HG03025 (cell line): ENCODE results near the gene TM2D3.
A peak's percentile ranks its signal among the peaks of the same experiment; 100 is the strongest.
"Not testable (repeated sequence)": the region's sequence is repeated elsewhere in the genome, so short reads cannot be mapped to it uniquely, and the experiment has no call there.

Experiments used
- ATAC-seq: cut with Tn5 transposase; IDR thresholded peaks from one replicate; pipeline ENCODE4 v1.9.1; 2021; ENCODE audit warnings: mild to moderate bottlenecking, moderate library complexity; ENCODE audit not compliant: unreplicated experiment, low FRiP score

TM2D3 gene

DNA sequence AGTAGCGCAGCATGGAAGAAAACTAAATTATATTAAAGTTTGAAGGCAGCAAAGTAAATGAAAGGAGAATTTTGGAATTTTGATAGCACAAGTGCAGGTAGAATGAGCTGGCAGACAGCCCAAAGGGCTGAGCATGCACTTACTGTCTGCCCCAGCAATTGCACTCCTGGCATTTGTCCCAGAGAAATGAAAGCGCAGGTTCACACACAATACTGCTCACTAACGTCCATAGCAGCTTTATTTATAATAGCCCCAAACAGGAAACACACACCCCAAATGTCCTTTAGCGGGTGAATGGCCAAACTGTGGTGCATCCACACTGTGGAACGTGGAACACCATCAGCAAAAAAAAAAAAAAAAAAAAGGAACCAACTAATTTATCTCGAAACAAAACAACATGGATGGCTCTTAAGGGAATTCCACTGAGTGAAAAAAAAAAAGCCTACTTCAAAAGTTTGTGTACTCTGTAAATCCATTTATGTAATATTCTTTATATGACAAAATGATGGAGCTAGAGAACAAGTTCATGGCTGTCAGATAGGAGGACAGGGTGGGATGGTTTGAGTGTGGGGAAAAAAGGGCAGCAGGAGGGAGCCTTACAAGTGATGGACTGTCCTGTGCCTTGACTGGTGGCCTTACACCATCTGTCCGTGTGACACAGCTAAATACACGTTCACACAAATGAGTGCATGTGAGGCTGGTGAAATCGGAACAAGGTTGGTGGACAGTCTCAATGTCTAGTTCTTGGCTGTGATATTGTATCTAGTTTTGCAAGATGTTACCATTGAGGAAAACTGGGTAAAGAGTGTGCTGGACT, 6.0 kb upstream of the TM2D3 start:
- ATAC-seq = no peak

DNA sequence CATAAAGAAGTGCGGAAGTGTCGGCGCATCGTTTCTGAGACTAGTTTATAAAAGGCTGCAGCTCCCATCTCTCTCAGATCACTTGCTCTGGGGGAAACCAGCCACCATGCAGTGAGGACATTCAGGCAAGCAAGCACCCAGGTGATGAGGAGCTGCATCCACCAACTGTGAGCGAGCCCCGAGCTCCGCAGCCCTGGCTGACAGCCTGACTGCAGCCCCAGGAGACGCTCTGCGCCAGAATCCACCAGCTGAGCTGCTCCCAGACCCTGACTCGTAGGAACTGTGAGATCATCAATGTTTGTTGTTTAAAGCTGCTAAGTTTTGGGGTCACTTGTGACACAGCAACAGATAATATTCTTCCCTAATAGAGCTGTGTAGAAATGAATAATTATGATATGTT, 5.0 kb upstream of the TM2D3 start:
- ATAC-seq = no peak

DNA sequence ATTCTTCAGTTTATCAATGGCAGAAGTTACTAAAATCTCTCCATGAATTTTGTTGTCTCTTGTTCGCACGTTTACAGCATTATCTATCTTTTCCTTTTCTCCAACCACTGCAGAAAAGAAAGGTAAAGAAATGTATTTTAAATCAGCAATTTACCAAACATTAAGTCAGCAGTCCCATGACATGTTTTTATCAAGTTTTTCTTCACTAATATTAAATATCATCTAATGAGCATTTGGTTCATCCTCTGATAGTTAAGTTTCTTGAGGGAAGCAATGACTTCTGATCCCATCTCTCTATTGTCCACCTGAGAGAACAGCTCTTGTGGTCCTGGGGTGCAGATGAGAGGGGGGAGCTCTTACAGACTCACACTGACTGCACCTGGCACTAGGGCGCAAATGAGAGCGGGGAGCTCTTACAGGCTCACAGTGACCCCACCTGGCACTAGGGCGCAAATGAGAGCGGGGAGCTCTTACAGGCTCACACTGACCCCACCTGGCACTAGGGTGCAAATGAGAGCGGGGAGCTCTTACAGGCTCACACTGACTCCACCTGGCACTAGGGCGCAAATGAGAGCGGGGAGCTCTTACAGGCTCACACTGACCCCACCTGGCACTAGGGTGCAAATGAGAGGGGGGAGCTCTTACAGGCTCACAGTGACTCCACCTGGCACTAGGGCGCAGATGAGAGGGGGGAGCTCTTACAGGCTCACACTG, 2.6 kb upstream of the TM2D3 start:
- not testable (repeated sequence) for ATAC-seq

DNA sequence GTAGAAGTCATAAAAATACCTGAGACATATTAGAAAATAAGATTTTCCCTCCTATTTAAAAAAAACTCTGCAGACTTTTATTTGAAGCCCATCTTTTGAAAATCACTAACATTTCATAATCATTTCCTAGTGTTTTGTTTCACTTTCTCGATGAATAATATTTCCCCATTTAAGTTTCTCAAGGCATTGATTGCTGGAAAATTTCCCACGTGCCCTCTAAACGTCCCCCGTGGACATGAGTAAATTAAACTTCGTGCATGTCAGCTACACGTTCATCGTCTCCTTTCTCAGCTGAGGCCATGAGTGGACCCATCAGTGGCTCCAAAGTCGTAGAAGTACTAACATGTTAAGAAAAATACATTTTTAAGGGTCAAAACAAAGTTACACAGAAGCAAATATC, 2.0 kb upstream of the TM2D3 start:
- no peak for ATAC-seq

DNA sequence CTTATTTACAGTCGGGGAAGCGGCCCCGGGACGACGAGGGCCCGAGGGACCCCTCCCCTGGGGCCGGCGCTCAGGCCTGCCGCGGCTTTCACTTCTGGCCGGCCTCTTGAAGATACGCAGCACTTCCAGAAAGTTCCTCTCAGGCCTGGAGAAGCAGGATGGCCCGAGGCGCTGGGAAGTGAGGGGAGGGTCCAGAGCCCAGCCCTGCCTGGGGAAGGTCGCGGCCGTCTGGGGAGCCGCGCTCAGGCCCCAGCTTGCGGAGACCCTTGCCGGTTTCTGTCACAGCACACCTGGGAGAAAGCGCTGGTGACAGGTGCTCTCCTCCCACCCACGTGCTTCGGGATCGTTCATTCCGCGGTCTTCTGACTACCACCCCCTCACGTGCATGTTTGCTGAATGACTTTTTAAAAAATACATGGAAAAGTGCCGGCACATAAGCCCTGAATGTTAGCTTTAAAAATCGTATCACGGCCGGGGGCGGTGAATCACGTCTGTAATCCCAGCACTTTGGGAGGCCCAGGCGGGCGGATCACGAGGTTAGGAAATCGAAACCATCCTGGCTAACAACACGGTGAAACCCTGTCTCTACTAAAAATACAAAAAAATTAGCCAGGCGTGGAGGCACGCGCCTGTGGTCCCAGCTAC, 727 bp upstream of the TM2D3 start:
- no peak for ATAC-seq

DNA sequence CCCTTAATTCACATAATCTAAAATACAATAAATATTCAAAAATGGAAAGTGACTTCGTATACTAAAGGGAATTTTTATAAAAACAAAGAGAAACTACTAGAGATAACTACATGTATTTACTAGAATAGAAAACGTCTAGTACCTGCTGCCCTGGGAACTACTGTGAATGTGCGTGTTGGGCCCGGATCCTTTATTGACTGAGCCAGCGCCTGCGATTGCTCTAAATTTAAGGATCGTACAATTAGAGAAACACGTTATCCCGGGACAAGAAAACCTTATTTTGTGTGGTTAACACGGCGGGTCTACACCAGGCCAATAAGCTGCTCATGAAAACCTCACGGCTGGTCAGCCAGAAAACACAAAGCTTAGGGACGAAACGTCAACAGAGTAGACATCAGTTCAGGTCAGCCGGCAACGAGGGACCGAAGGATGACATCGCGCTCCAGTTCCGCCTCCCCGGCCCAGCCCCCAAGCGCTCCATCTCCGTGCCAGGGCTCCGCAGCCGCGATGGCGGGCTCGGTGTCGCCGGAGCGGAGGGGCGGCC, 555 bp downstream of the TM2D3 start:
- ATAC-seq = peak; percentile 56

DNA sequence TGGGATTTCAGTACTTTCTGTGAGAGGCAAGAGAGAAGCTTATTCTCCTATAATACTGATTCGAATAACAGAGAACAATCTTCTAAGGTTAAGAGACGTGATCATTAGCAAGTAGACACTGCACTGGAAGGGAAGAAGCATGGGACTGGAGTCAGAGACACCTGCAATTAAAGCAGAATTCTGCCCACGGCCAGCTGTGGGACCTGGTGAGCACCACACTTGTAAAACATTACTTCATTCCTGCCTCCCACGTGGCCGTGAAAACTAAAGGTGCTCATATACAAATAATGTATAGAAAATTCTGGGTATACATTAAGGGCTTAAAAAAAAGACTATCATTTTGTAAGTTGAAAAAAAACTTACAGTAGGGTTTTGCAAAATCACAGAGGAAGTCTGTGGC, 2.0 kb downstream of the TM2D3 start:
- no peak for ATAC-seq

DNA sequence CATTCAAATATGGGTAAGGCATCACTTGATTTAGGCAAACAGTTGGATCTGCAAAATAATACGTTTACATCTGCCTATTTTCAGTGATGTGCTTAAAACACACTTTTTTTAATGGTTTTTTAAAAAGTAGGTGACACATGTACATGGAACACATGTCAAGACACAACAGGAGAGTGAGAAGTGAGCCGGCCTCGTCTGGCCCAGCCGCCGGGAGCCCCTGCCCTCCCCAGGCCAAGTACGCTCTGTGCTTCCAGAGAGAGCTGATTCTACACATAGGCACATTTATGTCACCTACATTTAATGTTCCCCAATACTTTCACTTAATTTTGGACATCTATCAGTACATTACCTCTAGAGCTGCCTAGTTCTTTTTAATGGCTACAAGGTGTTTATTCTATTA, 3.8 kb downstream of the TM2D3 start:
- ATAC-seq = no peak

DNA sequence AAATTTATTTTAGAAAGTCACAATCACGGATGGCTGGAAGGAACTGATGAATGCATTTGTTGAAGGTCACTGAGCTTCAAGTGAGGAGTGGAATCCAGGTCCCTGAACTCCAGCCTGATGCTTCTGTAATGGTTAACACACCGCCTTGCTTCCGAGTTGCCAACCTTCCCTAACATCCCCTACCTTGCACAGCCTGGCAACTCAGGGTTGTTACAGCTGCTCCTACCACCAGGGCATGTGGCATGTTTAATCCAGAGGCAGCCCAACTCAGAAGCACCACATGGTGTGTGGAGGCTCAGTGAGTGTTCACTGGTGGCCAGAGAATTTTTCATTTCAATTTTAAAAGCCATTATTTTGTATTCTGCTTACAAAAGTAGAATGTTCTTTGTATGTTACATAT, 4.9 kb downstream of the TM2D3 start:
- no peak for ATAC-seq

DNA sequence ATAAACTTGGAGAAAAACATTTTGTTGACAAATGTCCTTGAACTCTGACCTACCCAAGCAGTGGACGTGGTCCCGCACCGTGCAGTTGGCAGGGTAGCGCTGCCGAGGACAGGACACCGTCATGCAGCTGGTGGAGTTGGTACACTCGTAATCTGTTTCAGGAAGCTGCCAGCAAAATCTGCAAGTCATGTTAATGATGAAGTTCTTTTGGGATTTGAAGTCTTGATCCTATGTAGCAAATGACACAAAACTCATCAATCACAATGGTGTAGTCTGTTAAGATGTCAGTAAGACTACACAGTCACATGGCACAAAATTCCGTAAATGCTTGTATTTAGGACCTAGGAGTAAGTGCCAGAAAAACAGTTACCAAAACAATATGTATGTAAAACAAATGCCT, 5.5 kb downstream of the TM2D3 start:
- no peak for ATAC-seq

DNA sequence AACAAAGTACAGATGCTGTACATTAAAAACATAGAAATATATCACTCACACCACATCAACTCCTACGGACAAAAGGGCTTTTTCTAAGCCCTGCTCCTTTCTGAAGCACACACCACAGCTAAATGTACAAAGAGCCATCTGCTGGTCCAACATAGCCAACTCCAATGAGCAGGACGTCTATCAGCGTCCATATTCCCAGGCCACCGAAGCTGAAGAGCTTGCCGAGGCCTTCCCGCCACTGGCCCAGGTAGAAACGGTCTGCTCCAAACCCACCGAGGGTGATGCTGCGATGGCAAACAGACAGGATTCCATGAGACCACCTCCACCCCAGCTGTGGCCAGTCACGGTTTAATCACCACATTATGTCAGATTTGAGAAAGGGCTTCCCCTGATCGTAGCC, 9.8 kb downstream of the TM2D3 start:
- no peak for ATAC-seq

DNA sequence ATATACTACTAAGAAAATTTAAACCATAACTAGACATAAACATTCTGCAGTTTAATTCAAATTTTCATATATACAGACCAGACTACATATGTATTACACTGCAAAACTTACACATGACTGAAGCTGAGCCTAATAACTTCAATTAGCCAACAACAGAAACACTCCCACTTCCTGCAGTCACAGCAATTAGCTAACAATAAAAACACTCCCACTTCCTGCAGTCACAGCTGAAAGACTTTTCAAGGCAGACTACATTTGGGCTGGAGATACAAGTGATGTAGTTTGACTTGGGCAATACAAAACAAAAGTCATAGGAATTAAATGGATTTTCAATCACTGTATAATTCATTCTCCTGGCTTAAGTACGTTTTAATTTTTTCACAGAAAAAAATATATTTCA, 10.3 kb downstream of the TM2D3 start:
- ATAC-seq = no peak

DNA sequence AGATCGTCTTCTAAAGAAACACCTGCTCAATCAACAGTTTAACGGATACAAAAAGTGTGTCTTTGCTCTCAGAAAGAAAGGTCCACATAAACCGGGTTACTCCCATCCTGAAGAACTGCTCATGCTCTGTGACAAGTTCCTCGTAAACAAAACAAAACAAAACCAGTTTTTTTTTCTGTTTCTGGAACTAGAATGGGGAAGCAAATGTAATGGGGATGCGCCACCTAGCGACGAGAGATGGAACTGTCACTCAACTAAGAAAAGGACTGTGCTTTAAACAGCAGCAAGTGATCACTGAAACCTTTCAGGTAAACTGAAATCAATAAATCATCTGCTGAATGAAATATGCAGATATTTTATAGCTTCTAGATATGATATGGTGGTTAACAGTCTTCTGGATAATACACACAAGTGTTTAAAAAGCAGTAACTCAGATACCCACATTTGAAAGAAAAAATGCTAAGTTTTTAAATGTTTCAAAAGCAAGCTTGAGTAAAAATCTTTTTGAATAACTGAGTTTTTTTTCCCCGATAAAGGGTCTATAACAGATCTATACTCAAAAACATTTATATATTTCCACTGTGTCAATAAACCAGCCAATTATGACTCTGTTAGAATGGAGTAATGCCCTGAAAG, 10.9 kb downstream of the TM2D3 start:
- ATAC-seq = peak; percentile 48

DNA sequence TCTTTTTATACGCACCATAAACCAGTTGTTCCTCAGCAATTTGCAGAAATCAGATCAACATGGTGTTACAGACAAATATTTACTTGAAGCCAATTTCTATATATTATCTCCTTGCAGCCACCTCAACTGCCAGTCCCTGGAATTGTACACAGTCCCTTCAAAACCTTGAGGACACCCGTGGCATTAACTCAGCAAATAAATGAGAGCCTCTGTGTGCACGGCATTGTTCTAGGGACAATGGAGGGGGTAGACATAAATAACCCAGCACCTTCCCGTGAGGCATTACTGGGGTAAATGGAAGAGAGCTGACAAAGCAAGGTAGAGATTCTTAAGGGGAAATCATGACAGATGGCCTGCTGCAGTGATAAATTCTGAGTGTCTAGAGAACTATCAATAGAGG, 12.5 kb downstream of the TM2D3 start:
- no peak for ATAC-seq

DNA sequence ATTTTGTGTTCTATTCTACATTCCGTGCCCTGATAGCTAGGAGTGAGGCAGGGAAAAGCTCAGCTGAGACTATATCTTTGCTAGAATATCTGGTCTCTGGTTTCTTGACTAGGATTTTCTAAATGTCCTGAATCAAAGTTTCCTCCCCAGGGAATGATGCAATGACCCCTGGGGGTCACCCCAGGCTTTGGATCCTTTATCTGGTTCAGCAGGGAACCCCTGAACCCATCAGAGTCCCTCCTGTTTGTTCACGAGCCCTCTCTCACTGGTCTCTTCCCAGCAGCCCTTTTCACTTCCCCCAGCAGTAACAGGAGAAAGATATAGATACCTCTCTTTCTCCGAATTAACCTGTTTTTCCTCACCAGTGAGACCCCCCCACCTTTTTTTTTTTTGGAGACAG, 14.3 kb downstream of the TM2D3 start:
- ATAC-seq = no peak

DNA sequence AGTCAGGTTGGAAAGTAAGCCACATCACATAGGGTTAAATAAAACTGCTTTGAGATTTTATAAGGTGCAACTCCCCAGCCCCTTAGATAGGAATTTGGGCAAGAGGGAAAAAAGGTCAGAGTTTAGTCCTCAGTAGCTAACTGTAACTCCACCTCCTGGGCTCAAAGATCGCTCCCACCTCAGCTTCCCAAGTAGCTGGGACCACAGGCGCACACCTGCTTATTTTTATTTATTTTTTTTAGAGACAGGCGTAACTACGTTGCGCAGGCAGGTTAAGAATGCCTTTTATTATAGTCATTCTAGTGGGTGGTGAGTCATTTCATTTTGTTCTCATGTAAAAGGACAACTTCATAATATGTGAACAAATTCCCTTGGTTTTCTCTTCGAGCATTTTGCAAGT, 14.7 kb downstream of the TM2D3 start:
- ATAC-seq = no peak

DNA sequence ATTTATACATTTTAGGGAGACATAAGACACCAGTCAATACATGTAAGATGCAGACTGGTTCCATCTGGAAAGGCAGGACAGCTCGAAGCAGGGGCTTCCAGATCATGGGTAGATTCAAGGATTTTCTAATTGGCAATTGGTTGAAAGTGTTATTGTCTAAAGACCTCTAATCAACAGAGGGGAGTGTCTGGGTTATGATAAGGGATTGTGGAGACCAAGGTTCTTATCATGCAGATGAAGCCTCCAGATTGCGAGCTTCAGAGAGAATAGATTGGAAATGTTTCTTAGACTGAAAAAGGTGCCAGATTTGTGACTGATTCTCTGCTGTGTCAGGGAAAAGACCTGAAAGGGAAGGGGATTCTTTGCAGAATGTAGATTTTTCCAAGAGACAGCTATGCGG, 15.1 kb downstream of the TM2D3 start:
- ATAC-seq = no peak

DNA sequence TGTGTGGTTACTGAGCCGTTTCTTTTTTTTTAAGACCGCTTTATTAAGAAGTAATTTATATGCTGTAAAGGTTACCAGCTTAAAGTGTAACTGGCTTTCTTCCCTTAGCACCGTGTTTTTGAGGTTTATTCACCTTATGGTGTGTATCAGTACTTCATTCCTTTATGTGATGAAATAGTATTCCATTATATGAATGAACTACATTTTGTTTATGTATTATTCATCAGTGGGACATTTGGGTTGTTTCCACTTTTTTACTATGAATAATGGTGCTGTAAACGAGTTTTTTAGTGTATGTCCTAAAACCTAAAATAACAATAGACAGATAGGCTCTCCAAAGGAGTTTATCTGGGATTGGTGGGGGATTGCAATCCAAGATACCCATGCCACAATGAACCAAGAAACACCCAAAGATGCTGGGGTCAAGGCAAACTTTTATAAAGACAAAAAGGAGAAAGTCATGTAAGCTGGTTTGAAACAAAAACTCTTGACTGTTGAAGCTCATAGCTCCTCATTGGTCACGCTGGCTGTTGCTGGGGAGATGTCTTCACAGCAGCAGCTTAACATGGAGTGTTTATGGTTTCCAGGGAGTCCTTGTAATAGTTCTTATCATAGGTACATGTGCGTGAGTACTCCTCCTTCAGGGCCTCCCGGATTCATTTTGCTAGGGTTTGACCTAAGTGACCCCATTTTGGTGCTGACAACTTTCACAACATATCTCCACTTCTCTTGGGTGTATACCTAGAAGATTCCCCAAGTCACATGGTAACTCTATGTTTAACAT, 16.0 kb downstream of the TM2D3 start:
- no peak for ATAC-seq

DNA sequence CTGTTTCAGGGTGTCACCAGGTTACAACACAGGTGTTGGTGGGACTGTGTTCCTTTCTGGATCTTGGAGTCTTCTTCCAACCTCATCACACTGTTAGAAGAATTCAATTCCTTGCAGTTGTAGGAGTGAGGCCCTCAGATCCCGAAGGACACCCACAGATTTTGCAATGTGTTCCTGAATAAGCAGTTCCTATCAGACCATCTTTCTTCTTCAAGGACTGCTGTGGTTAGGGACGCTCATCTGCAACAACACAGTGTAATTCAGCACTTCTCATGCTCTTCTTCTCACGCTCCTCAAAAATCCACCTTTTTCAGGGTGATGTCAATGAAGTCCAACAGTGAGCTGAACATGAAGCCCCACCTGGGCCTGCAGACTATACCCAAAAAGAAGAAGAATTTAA, 18.8 kb downstream of the TM2D3 start:
- ATAC-seq = no peak

DNA sequence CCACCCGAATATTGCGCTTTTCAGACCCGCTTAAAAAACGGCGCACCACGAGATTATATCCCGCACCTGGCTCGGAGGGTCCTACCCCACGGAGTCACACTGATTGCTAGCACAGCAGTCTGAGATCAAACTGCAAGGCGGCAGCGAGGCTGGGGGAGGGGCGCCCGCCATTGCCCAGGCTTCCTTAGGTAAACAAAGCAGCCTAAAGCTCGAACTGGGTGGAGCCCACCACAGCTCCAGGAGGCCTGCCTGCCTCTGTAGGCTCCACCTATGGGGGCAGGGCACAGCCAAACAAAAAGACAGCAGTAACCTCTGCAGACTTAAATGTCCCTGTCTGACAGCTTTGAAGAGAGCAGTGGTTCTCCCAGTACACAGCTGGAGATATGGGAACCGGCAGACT, 25.5 kb downstream of the TM2D3 start:
- ATAC-seq = not testable (repeated sequence)
